ENCODE measurements around the gene AKAP13.

Gene AKAP13

GRCh38 chr15:85750319-85751290 is 370.2 kb downstream of the AKAP13 start:
- no peak for TF ChIP-seq CTCF (IDR thresholded peaks at IDR 0.05; ENCODE audit: unreplicated experiment in 3 of 3)
- H3K4me3 Mint-ChIP-seq = peak overlapping the region; percentile 46 to 80 (median 60)
- H3K27ac Mint-ChIP-seq = peak overlapping the region; percentile 94 to 97 (median 95)
- H3K36me3 Mint-ChIP-seq (ENCODE audit: low read depth) = peaks cover 40% of the 10 kb centered on the region
- peaks cover 77% of the 10 kb centered on the region for H3K4me1 Mint-ChIP-seq
- no peaks in the 10 kb centered on the region for H3K27me3 Mint-ChIP-seq (ENCODE audit: low read depth)
- H3K9me3 Mint-ChIP-seq = no peaks in the 10 kb centered on the region

GRCh38 chr15:85751291-85752123 is 371.1 kb downstream of the AKAP13 start:
- no peaks in the 10 kb centered on the region for H3K9me3 Mint-ChIP-seq
- H3K27me3 Mint-ChIP-seq (ENCODE audit: low read depth) = no peaks in the 10 kb centered on the region
- peaks cover 31% of the 10 kb centered on the region for H3K36me3 Mint-ChIP-seq (ENCODE audit: low read depth)
- H3K4me1 Mint-ChIP-seq = peaks cover 74% of the 10 kb centered on the region
- TF ChIP-seq CTCF (IDR thresholded peaks at IDR 0.05; ENCODE audit: unreplicated experiment in 3 of 3) = no peak
- H3K4me3 Mint-ChIP-seq = peak overlapping the region; percentile 18 to 80 (median 60)
- H3K27ac Mint-ChIP-seq = peak overlapping the region; percentile 94 to 97 (median 95)

GRCh38 chr15:85752124-85752475 is 371.7 kb downstream of the AKAP13 start:
- TF ChIP-seq CTCF (IDR thresholded peaks at IDR 0.05; ENCODE audit: unreplicated experiment in 3 of 3) = no peak
- Mint-ChIP-seq H3K4me1 (peaks cover 70% of the 10 kb centered on the region), H3K27me3 (ENCODE audit: low read depth) (no peaks in the 10 kb centered on the region), H3K27ac (peak overlapping the region; percentile 94 to 97 (median 95)), H3K4me3 (no peak overlapping the region), H3K36me3 (ENCODE audit: low read depth) (peaks cover 25% of the 10 kb centered on the region), H3K9me3 (no peaks in the 10 kb centered on the region)

- H3K4me1 Mint-ChIP-seq = peaks cover 70% of the 10 kb centered on the region
- H3K27ac Mint-ChIP-seq = peak overlapping the region; percentile 93 to 97 (median 95)
- no peaks in the 10 kb centered on the region for H3K27me3 Mint-ChIP-seq (ENCODE audit: low read depth)
- no peaks in the 10 kb centered on the region for H3K9me3 Mint-ChIP-seq
- H3K36me3 Mint-ChIP-seq (ENCODE audit: low read depth) = peaks cover 20% of the 10 kb centered on the region
- H3K4me3 Mint-ChIP-seq = peak overlapping the region; percentile 41 to 59 (median 57)
- no peak for TF ChIP-seq CTCF (IDR thresholded peaks at IDR 0.05; ENCODE audit: unreplicated experiment in 3 of 3)
Observed at GRCh38 chr15:85752491-85752961, 372.1 kb downstream of the AKAP13 start.

- Mint-ChIP-seq H3K4me3 (no peak overlapping the region), H3K36me3 (ENCODE audit: low read depth) (peaks cover 17% of the 10 kb centered on the region), H3K4me1 (peaks cover 62% of the 10 kb centered on the region), H3K27me3 (ENCODE audit: low read depth) (no peaks in the 10 kb centered on the region), H3K27ac (peak overlapping the region in 2 of 3 experiments; percentile 82 to 95), H3K9me3 (no peaks in the 10 kb centered on the region)
- no peak for TF ChIP-seq CTCF (IDR thresholded peaks at IDR 0.05; ENCODE audit: unreplicated experiment in 3 of 3)
Observed at GRCh38 chr15:85753261-85753660, 372.9 kb downstream of the AKAP13 start.
